Subcutaneous adipose tissue (tissue), 4 donors: ENCODE data around the gene MAPK9. TPM values are rescaled to one million over a fixed set of nuclear protein-coding genes. Genes with fewer than 3 reads are reported as not detected.

Experiments
- total RNA-seq, 4 donors: library from RNA; depleted of rRNA; stranded (reverse); fragments of >200 nt; gene quantifications; one replicate each; pipeline ENCODE4 v1.1.0, GENCODE V29; 2016
- TF ChIP-seq, protein P1 (sequence below): fragments of 450-650 bp; IDR thresholded peaks from one replicate; pipeline ENCODE4 v1.5.1; 2016; ENCODE audit warnings: low read depth, mild to moderate bottlenecking, control low read depth, antibody characterized with exemption, moderate library complexity

The MAPK9 gene
- total RNA-seq, 4 donors from 2014 or later = 23.7 to 34.7 (median 25.7) TPM

DNA sequence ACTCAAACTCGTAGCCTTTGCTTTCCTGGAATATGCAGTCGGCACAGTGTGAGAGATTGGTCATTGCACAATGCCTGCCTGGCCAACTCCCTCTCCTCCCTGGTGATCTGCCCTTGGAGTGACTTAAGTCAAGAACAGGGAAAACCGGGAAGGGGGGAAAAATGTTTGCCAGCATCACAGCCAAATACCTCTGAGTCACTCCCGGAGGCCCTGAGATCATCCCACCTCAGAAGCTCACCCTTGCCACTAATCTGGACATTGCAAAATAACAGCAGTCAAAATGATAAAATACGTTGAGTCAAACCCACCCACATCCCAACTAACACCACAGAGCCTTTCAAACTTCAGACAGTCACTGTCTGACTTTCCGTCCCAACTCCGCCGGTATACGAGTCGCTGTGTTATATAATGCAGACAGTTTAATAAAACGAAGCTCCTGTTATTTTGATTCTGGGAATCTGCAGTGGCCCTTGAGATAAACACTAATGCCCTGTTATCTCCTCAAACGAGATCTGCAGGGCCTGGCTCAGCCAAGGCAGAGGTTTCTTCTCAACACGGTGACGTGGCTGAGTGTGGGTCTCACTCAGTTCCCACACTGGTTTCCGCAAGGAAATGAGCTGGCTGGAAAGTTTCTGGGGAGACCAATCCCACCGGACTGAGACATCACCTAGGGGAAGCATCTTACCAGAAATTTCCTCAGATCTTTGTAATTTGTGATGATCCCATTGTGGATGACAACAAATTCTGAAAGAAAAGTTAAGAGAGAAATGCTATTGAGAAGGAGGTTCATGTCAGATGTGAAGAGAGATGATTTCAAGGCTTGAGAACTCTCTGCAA, 39.1 kb upstream of the MAPK9 start:
- TF ChIP-seq, protein P1, sequence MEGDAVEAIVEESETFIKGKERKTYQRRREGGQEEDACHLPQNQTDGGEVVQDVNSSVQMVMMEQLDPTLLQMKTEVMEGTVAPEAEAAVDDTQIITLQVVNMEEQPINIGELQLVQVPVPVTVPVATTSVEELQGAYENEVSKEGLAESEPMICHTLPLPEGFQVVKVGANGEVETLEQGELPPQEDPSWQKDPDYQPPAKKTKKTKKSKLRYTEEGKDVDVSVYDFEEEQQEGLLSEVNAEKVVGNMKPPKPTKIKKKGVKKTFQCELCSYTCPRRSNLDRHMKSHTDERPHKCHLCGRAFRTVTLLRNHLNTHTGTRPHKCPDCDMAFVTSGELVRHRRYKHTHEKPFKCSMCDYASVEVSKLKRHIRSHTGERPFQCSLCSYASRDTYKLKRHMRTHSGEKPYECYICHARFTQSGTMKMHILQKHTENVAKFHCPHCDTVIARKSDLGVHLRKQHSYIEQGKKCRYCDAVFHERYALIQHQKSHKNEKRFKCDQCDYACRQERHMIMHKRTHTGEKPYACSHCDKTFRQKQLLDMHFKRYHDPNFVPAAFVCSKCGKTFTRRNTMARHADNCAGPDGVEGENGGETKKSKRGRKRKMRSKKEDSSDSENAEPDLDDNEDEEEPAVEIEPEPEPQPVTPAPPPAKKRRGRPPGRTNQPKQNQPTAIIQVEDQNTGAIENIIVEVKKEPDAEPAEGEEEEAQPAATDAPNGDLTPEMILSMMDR = no peak

DNA sequence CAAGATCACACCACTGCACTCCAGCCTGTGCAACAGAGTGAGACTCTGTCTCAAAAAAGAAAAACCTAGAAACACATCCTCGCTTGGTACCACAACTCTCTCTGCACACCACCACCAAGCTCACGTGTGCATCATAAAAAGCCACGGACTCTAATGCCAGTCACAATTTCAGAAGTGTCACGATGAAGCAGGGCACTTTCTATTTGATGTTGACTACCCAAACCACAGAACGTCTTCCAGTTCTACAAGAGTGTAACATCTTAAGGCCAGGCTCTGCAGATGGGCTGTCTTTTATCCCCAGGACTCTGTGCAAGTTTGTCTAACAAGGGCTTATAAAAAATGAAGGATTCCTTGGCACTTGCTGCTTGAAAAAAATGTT, 38.4 kb upstream of the MAPK9 start:
- TF ChIP-seq, protein P1 = no peak

DNA sequence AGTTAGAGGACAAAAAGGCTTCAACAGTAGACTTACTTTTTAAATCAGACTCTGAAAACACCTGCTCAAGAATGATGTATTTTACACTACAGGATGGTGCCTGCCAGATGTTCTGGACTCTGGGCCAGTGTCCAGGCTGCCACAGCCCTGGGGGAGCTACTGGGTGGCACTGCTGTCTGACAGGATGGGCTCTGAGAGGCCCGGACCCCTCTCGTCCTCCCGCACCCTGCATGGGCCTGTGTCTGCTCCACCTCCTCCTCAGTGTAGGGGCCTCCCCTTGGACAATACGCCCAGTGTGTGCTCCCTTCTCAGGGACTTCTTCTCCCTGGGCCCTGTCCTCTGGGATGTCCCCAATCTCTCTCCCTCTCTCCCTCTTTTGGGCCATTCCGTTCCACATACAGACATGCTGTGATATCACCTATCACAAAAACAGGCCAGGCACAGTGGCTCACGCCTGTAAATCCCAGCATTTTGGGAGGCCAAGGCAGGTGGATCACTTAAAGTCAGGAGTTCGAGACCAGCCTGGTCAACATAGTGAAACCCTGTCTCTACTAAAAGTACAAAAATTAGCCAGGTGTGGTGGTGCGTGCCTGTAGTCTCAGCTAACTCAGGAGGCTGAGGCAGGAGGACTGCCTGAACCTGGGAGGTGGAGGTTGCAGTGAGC, 37.9 kb upstream of the MAPK9 start:
- TF ChIP-seq, protein P1 = no peak

- TF ChIP-seq, protein P1 = no peak
These were observed 37.2 kb upstream of the MAPK9 start for GRCh38 chr5:180329138-180329435.

DNA sequence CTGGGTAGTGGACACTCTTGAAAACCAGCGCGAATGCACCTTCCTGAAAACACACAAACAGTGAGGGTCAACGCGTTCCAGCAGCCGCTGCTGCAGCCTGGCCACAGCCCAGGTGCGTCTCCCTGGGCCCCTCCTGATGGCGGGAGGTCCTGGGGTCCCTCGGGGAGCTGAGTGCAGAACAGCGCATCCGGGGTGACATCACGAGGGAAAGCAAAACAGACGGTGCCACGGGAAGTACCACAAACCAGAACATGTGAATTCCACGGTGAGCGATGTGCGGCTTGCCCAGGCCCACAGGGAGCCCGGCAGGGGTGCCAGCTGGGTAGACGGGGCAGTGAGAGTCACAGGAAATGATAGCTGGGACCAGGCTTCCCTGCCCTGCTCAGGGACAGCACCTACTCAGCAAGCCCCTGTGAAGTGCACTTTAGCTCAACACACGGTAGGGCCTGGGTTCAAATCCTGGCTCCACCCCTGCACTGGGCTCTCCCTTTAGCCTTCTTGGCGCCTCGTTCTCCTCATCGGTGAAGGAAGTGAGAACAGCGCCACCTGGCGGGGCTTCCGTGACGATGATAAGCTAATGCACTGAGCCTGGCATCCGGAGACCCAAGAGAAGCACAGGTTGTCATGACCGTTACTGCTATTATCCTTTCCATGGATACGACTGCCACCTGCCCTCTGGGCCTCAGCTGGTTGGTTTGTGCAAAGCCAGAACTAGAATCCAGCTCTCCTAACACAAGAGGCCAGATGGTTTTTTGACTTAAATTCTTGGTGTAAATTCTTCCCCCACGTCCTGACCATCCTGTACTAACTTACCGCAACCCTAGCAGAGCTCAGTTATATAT, 36.6 kb upstream of the MAPK9 start:
- TF ChIP-seq, protein P1 = no peak

- TF ChIP-seq, protein P1 = no peak
These were observed 35.2 kb upstream of the MAPK9 start for GRCh38 chr5:180326989-180327565.

- TF ChIP-seq, protein P1 = no peak
These were observed 32.7 kb upstream of the MAPK9 start for GRCh38 chr5:180324601-180324950.
